Ishikawa (cell line): Measurements from ENCODE around the gene TMEM222.

Experiments used
- CREB1 ChIP-seq: IDR thresholded peaks from 2 replicates; pipeline ENCODE4 v1.6.1; 2012; ENCODE audit warnings: low read depth
- EGR1 ChIP-seq: IDR thresholded peaks from 2 replicates; pipeline ENCODE4 v1.6.1; 2012
- EP300 ChIP-seq: IDR thresholded peaks from 2 replicates; pipeline ENCODE4 v1.6.1; 2012; ENCODE audit warnings: borderline replicate concordance
- FOXM1 ChIP-seq: IDR thresholded peaks from 2 replicates; pipeline ENCODE4 v1.6.1; 2012; ENCODE audit warnings: low read depth, borderline replicate concordance
- MAX ChIP-seq: IDR thresholded peaks from 2 replicates; pipeline ENCODE4 v1.6.1; 2012
- NFIC ChIP-seq: IDR thresholded peaks from 2 replicates; pipeline ENCODE4 v1.6.1; 2012
- RAD21 ChIP-seq: IDR thresholded peaks from 2 replicates; pipeline ENCODE4 v1.6.1; 2012; ENCODE audit warnings: low read depth
- REST ChIP-seq: IDR thresholded peaks from 2 replicates; pipeline ENCODE4 v1.6.1; 2012; ENCODE audit warnings: low read depth, mild to moderate bottlenecking
- TAF1 ChIP-seq: IDR thresholded peaks from 2 replicates; pipeline ENCODE4 v1.6.1; 2012; ENCODE audit warnings: low read depth, mild to moderate bottlenecking
- TCF12 ChIP-seq: IDR thresholded peaks from 2 replicates; pipeline ENCODE4 v1.6.1; 2012; ENCODE audit warnings: low read depth
- TEAD4 ChIP-seq: IDR thresholded peaks from 2 replicates; pipeline ENCODE4 v1.6.1; 2012
- USF1 ChIP-seq: IDR thresholded peaks from 2 replicates; pipeline ENCODE4 v1.6.1; 2012
- YY1 ChIP-seq: IDR thresholded peaks from 2 replicates; pipeline ENCODE4 v1.6.1; 2012; ENCODE audit warnings: low read depth
- ZBTB7A ChIP-seq: IDR thresholded peaks from 2 replicates; pipeline ENCODE4 v1.6.1; 2012; ENCODE audit warnings: low read depth

The TMEM222 gene

GRCh38 chr1:27296773-27297291 is 25.1 kb upstream of the TMEM222 start:
- TF ChIP-seq REST: no peak
- TF ChIP-seq RAD21: peak; percentile 50
- TF ChIP-seq FOXM1: no peak

GRCh38 chr1:27297903-27298302 is 24.1 kb upstream of the TMEM222 start:
- TF ChIP-seq USF1: no peak

GRCh38 chr1:27298632-27299384 is 23.2 kb upstream of the TMEM222 start:
- TF ChIP-seq ZBTB7A (no peak), EP300 (no peak), CREB1 (no peak), RAD21 (no peak), FOXM1 (no peak), USF1 (no peak)

- TF ChIP-seq TEAD4 (no peak), CREB1 (no peak), TAF1 (0 out of 2 replicates have a peak, but pooled peaks have one; percentile 28), YY1 (no peak), MAX (no peak), ZBTB7A (no peak), RAD21 (no peak), NFIC (no peak)
These were observed 22.3 kb upstream of the TMEM222 start for GRCh38 chr1:27299385-27300271.

- no peak for TF ChIP-seq TEAD4
- TF ChIP-seq EP300: no peak
- no peak for TF ChIP-seq REST
- peak; percentile 96 for TF ChIP-seq RAD21
- no peak for TF ChIP-seq CREB1
- TF ChIP-seq USF1: no peak
- TF ChIP-seq TAF1: no peak
- no peak for TF ChIP-seq FOXM1
- no peak for TF ChIP-seq TCF12
- TF ChIP-seq NFIC: peak; percentile 42
These were observed 21.5 kb upstream of the TMEM222 start for GRCh38 chr1:27300341-27301051.

- no peak for TF ChIP-seq REST
- TF ChIP-seq FOXM1: no peak
- no peak for TF ChIP-seq TCF12
- no peak for TF ChIP-seq RAD21
- TF ChIP-seq EGR1: no peak
- no peak for TF ChIP-seq TAF1
- TF ChIP-seq MAX: no peak
These were observed 20.9 kb upstream of the TMEM222 start for GRCh38 chr1:27301052-27301422.
